GM19468 (cell line): ENCODE results near the gene TMEM217.
"Not testable (repeated sequence)": the region's sequence is repeated elsewhere in the genome, so short reads cannot be mapped to it uniquely, and the experiment has no call there.

Experiments
- ATAC-seq: cut with Tn5 transposase; IDR thresholded peaks from one replicate; pipeline ENCODE4 v1.9.1; 2021; ENCODE audit warnings: mild to moderate bottlenecking, moderate library complexity, moderate number of reproducible peaks; ENCODE audit not compliant: unreplicated experiment; ENCODE audit errors: extremely low read depth

The TMEM217 gene

DNA sequence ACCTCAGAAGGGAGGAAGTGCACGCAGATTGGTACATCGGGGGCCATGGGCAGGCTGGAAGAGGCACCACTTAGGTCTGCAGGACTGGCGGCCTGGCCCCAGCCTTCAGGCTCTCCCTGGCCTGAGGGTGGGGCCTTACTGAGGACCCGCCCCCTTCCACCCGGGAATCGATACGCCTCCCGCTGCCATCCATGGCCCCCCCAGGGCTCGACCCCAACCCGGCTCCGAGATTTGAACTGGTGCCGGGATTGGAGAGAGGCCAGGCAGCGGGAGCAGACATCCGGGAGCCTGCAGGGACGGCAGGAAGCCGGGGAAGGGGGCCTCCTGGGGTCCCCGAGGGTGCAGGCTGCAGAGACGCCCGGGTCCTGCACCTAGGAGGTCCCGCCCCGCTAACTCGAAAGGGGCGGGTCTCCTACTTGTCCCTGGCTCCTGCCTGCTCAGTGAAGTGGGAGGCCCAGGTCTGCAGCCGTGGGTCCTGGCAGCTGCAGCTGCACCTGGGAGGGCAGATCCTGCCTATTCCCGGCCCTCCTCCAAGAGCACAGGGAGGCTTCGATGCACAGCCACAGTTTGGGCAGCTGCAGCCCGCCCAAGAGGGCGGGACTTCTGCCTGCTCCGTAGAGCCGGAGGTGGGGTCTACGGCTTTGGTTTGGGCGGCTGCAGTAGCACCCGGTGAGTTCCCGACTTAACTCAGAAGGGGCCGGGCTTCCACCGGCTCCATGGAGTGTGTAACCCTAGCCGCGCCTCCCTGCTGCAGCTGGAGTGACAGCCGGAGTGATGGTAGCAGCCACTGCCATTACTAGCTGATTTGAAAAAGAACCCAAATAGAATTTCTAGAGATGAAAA, 35.6 kb downstream of the TMEM217 start:
- ATAC-seq = peak; percentile 89

DNA sequence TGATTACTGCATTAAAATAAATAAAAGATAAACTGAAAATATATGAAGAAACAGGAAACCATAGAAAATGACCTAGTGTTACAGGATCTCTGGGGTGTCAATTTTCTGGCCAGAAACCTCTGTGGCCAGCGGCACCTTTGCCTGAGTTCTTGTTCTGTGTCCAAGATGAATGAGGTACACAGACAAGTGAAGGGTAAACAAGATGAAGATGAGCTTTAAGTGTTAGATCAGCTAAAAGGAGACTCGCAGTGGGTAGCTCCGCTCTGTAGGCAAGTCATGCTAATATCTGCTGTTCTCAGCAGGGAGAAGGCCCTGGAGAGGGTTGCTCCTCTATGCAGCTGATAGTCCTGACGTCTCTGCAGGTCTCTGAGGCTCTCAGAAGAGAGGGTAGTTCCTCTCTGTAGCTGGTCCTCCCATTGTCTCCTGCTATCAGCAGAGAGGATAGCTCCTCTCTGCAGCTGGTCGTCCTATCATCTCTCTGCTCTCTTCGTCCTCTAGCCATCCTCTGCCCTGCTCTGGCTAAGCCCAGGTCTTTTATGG, 36.3 kb downstream of the TMEM217 start:
- ATAC-seq = no peak

DNA sequence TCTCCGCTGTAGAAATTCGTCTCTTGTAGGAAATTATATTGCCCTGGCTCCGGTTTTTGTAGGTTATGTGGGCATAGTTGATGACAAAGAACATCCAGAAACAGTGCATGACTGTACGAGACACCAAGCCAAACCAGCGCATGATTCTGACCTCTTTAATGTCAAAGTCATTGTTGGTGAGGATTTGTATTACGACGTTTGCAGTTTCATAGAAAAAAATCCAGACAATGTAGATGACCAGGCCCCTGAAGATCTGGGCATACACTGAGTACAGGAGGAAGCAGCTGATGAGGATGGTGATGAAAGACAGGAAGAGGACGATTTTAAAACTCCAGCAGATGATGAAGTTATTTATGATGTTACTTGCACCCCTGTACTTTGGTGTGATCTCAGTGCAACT, 39.4 kb downstream of the TMEM217 start:
- no peak for ATAC-seq

DNA sequence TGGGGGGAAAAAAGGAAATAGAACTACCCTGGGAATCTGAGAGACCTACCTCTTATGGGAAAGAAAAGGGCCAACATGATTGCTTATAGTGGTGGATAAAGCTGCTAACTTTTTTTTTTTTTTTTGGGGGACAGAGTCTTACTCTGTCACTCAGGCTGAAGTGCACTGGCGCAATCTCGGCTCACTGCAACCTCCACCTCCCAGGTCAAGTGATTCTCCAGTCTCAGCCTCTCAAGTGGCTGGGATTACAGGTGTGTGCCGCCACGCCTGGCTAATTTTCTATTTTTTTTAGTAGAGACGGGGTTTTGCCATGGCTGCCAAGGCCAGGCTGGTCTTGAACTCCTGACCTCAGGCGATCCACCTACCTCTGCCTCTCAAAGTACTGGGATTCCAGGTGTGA, 39.9 kb downstream of the TMEM217 start:
- ATAC-seq = no peak

DNA sequence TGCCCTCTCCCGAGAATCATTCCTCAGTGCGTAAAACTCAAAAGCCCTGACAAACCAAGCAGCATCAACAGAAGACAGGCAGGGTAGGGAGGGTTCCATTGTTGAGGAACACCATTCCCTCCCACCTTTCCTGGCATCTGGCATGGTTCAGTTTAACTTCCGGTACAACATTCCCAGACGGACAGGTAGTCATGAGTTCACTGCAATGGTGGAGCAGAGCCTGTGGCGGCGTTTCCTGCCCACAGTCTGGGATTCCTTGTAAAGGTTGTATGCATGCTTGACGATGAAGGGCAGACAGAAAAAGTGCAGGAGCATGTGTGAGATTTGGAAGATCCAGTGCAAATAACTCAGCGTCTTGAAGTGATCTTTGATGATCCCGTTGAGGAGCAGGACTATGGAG, 45.7 kb downstream of the TMEM217 start:
- ATAC-seq = no peak

DNA sequence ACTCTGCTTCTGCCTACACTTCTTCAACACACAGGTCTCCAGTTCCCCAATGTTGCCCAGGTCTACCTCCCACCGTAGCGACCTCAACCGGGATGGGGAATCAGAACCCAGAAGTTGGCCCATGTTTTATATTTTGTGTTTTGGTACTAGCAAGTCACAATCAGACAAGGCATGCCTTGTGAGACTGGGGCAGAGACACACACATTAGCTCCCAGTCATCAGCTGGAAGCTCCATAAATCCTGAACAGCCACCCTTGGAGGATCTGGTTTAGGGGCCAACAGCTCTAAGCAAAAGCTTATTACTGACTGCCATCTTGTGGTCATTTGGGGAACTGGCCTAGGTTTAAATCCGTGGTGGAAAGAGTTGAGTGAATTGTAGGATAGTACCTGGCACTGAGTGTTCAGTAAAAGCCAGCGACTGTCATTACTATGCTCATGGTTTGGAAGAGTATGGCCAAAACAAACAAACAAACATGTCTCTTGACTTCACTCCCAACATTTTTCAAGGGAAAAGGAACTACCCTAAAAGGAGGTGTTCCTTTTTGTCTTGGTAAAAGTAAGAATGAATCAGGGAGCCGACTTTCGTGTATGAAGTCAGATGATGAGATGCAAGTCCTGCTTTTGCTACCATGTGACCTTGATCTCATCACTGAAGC, 47.5 kb downstream of the TMEM217 start:
- ATAC-seq = no peak

DNA sequence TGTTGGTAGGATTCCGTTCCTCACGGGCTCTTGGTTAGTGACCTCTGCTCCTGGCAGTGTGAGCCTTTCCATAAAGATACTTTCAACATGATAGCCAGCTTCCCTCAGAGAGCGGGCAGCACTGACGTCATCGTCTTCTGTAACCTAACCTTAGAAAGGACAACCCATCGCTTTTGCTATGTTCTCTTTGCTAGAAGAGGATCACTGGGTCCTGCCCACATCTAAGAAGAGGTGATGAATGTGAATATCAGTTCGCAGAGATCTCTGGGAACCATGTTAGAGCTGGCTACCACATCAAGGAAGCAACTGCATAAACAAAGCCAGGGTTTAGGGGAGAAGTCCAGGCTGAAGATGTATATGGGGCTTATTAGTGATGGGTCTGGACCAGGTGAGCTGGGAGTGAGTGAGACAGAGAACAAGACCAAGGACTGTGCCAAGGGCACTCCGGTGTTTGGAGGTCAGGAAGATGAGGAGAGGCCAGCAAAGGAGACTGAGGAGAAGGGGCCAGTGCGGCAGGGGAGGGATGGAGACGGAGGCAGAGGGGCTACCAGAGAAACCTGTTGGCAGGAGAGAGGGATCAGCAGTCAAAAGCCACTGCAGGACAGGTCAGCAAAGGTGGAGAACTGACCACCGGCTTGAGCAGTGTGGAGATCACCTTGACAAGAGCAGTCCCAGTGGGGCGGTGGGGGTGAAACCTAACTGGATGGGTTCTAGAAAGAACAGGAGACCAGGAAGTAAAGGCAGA, 48.3 kb downstream of the TMEM217 start:
- no peak for ATAC-seq

DNA sequence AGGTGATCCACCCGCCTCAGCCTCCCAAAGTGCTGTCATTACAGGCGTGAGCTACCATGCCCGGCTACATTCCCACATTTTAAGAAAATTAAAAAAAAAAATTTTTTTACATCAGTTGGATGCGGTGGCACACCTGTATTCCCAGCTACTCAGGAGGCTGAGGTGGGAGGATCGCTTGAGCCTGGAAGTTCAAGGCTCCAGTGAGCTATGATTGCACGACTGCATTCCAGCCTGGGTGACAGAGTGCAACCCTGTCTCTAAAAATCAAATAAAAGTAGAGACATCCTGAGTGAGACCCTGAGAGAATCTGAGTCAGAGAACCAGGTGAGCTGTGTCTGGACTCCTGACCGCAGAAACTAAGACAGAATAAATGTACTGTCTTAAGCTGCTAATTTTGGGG, 49.2 kb downstream of the TMEM217 start:
- no peak for ATAC-seq

DNA sequence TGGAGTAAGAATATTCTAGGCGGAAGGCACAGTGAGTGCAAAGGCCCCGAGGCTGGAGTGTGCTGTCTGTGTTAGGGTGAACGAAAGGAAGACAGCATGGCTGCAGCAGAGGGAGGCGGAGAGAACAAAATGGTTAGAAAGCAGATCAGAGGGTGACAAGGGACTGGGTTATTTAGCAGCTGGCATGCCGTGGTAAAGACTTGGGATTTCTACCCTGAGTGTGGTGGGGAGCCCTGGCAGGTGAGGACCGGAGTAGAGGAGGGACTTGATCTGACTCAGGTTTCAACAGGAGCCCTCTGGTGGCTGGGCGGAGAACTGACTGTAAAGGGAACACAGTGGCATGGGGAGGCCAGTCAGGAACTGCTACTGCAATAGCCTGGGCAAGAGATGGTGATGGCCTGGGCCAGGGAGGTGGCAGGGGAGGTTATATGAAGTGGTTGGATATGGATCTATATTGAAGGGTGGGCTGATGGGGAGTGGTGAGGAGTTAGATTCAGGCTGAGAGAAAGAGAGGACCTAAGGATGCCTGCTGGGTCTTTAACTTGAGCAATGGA, 50.0 kb downstream of the TMEM217 start:
- peak; percentile 24 for ATAC-seq

DNA sequence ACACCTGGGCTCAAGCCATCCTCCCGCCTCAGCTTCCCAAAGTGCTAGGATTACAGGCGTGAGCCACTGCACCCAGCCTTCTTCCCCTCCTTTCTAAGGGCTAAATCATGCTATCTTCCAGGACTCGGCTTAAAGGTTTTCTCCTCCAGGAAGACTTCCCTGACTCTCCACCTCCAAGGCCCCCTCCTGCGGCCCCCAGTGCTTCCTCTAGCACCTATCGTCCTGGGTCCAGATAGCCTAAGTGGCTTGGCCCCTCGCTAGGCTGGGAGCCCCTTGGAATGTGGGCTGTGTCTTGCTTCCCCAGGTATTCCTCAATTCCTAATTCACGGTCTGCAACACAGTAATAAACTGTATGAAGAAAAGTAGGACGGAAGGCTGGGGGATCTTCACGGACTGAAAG, 51.3 kb downstream of the TMEM217 start:
- ATAC-seq = no peak

DNA sequence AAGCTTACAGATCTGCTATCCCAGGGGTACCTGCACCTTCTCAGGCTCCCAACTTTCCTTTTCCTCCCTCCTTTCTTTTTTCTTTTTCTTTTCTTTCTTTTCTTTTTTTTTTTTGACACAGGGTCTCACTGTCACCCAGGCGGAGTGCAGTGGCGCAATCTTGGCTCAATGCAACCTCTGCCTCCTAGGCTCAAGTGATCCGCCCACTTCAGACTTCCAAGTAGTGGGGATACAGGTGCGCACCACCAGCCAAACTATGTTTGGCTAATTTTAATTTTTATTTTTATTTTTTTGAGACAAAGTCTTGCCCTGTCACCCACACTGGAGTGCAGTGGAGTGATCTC, 52.0 kb downstream of the TMEM217 start:
- no peak for ATAC-seq

DNA sequence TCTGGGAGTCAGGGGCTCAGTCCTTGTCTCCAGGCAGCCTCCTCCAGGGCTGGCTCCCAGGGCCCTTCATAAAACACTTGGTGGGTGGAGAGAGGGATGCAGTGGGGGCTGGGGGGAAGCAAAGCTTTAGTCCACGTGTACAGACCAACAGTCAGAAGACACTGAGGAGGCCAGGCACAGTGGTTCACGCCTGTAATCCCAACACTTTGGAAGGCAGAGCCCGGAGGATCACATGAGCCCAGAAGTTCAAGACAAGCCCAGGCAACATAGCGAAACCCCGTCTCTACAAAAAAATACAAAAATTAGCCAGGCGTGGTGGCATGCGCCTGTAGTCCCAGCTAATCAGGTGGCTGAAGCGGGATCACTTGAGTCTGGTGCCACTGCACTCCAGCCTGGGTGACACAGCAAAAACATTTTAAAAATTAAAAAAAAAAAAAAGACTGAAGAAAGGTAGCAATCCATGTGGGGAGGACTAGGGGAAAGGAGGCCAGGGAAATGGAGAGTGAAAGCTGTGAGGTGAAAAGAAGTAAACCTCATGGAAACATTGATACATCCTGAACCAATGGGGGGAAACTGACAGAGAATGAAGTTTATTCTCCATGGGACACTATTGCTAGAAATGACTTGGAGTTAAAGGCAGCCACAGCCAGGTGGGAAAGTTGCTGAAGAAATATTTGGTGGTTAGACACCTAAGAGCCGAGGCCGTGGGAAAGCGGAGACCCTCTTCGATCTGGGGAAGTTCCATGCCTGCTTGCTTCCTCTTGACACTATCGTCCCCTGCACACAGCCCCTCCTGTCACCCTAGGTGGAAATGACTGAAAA, 52.6 kb downstream of the TMEM217 start:
- no peak for ATAC-seq

DNA sequence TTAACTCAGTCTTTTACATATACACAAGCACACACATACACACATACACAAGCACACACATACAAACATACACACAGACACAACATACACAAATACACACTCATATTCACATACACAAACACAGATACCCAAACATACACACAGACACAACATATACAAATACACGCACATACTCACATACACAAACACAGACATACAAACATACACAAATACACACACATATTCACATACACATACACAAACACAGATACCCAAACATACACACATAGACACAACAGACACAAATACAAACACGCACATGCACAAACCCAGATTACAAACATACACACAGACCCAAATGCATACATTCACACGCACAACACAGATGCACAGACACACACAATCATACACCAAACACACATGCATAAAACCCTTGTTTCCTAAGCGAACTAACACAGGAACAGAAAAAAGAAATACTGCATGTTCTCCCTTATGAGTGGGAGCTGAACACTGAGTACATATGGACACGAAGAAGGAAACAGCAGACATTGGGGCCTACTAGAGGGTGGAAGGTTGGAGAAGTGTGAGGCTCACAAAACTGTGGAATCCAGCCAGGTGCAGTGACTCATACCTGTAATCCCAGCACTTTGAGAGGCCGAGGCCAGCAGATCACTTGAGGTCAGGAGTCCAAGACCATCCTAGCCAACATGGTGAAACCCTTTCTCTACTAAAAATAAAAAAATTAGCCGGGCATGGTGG, 53.8 kb downstream of the TMEM217 start:
- no peak for ATAC-seq

DNA sequence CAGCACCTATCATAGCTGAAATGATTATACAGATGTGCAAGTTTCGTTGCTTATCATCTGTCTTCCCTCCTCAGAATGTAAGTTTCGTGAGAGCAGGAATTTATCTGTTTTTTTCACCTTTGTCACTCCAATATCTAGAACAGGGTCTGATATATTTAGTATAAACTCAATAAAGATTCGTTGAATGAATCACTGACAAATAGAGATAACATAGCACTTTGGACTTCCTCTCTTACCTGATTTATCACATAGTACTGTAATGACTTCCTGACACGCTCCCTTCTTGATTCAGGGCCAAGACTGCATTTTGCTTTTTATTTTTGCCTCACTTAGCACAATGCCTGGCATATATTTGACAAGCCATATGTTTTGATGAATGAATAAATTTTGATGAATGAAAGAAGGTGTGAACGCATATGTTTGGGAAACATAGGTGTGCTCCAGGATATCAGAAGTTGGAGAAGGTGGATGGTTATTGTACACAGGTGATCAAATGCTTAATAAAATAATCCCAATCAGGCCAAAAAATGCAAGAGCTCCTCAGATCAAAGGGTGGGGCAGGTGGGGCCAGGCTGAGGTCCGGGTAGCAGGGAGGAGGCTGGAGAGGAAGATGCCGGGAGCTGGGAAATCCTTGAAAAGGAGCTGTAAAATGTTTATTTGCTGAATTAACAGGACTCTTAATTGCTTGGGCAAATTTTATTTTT, 55.0 kb downstream of the TMEM217 start:
- ATAC-seq = no peak

DNA sequence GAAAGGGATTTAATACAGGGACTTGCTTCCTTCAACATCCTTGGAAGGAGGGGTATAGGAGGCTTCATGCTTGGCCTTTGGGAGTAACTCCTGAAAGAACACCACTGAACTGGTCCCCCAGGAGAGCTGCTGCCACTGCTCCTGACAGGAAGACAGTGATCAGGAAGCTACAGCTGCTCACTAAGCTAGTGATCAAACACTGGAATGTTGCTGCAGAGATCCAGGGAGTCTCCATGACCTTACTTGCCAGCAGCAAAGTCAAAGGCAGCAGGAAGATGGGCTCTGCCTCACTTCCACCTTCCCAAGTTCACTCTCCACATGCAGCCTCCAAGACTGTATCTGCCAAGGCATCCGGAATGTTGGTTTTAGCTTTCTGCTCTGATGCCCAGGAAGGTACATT, 56.2 kb downstream of the TMEM217 start:
- no peak for ATAC-seq

DNA sequence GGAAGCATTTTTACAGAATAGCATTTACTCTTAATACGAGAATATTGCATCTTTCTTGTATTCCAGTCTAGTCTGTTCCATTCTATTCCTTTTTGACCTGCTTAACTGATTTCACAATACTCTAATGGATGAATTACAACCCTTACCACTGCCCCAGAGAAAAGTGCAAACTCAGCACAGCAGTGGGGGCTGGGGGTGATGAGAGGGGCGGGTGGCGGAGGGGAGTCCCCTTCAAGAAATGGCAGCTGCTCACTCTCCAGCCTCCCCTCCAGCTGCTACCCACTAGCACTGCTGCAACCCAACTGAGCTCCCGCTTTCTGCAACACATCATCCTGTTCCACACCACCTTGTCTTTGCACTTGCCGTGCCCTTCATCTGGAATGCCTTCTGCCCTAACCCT, 57.9 kb downstream of the TMEM217 start:
- ATAC-seq = no peak

DNA sequence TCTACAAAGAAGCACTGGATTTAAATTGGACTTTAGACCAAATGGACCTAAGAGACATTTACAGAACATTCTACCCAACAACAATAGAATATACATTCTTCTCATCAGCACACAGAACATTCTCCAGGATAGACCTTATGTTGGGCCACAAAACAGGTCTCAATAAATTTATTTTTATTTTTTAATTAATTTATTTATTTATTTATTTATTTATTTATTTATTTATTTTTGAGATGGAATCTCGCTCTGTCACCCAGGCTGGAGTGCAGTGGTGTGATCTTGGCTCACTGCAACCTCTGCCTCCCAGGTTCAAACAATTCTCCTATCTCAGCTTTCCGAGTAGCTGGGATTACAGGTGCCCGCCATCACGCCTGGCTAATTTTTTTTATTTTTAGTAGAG, 61.5 kb downstream of the TMEM217 start:
- not testable (repeated sequence) for ATAC-seq

DNA sequence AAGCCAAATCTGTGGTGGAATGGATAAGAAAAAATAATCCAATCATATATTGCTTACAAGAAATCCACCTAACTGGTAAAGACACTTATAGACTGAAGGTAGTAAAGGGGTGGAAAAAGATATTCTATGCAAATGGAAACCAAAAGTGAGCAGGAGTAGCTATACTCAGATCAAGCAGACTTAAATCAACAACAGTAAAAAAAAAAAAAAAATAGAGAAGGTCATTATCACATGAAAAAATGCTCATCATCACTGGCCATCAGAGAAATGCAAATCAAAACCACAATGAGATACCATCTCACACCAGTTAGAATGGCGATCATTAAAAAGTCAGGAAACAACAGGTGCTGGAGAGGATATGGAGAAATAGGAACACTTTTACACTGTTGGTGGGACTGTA, 63.1 kb downstream of the TMEM217 start:
- not testable (repeated sequence) for ATAC-seq

DNA sequence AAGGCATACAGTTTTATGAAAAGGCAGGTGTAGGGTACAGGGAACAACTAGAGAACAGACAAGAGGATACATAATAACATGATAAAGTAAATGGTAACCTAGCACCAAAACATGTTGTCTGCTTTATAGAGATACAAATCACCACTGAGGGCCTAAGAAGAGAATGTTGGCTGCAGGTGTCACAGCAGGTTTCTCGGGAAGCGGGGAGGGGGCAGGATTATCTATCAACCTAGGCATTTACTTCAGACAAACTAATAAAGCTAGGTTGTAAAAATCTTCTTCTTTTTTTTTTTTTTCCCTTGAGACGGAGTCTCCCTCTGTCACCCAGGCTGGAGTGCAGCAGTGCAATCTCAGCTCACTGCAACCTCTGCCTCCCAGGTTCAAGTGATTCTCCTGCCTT, 65.3 kb downstream of the TMEM217 start:
- ATAC-seq = no peak
